HG03432 (cell line): Measurements from ENCODE around the gene EML6.

Experiments used
- ATAC-seq: cut with Tn5 transposase; IDR thresholded peaks from one replicate; pipeline ENCODE4 v1.9.1; 2021; ENCODE audit warnings: mild to moderate bottlenecking, moderate library complexity; ENCODE audit not compliant: unreplicated experiment

Gene EML6

GRCh38 chr2:54936766-54937165 is 213.3 kb downstream of the EML6 start:
- ATAC-seq = no peak

GRCh38 chr2:54939446-54940118 is 216.1 kb downstream of the EML6 start:
- ATAC-seq = no peak

- no peak for ATAC-seq
These were observed 217.3 kb downstream of the EML6 start for GRCh38 chr2:54940723-54941122.

GRCh38 chr2:54941248-54941984 is 218.0 kb downstream of the EML6 start:
- no peak for ATAC-seq

GRCh38 chr2:54942373-54942772 is 218.9 kb downstream of the EML6 start:
- no peak for ATAC-seq

- no peak for ATAC-seq
These were observed 221.4 kb downstream of the EML6 start for GRCh38 chr2:54944724-54945326.

- ATAC-seq = peak; percentile 82
These were observed 222.1 kb downstream of the EML6 start for GRCh38 chr2:54945391-54946219.

GRCh38 chr2:54946220-54946805 is 222.9 kb downstream of the EML6 start:
- ATAC-seq = no peak

GRCh38 chr2:54947136-54947535 is 223.7 kb downstream of the EML6 start:
- ATAC-seq = no peak

GRCh38 chr2:54947646-54948045 is 224.2 kb downstream of the EML6 start:
- ATAC-seq = no peak

- ATAC-seq = no peak
These were observed 224.7 kb downstream of the EML6 start for GRCh38 chr2:54948120-54948519.

GRCh38 chr2:54949431-54949830 is 226.0 kb downstream of the EML6 start:
- ATAC-seq = no peak

GRCh38 chr2:54950811-54951210 is 227.3 kb downstream of the EML6 start:
- ATAC-seq = no peak

GRCh38 chr2:54952425-54952824 is 229.0 kb downstream of the EML6 start:
- no peak for ATAC-seq

GRCh38 chr2:54952978-54953456 is 229.6 kb downstream of the EML6 start:
- no peak for ATAC-seq

GRCh38 chr2:54954158-54954557 is 230.7 kb downstream of the EML6 start:
- ATAC-seq = no peak

- peak; percentile 52 for ATAC-seq
These were observed 231.4 kb downstream of the EML6 start for GRCh38 chr2:54954705-54955357.

- no peak for ATAC-seq
These were observed 232.1 kb downstream of the EML6 start for GRCh38 chr2:54955358-54956110.

- ATAC-seq = no peak
These were observed 232.7 kb downstream of the EML6 start for GRCh38 chr2:54956111-54956627.
